Non-pigmented ciliary epithelial cell (primary cell): ENCODE results near the gene FNDC3A.
"Not testable (repeated sequence)": the region's sequence is repeated elsewhere in the genome, so short reads cannot be mapped to it uniquely, and the experiment has no call there.

ENCODE experiments used
- DNase-seq: peaks from one replicate; pipeline ENCODE4 v3.0.0-alpha.2; 2010; ENCODE audit warnings: low read depth

The FNDC3A gene

DNA sequence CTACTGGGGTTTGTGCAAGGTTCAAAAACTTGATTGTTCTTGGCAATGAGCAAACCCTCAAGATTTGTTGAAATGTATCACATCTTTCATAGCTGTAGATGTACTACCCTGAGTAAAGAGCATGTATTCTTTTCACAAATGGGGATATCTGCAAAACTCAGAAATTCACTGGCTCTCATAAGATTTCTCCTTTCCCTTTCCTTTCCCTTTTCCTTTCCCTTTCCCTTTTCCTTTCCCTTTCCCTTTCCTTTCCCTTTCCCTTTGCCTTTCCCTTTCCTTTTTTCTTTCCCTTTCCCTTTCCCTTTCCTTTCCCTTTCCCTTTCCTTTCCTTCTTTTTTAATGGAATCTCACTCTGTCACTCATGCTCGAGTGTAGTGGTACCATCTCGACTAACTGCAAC, 69.1 kb downstream of the FNDC3A start:
- no peak for DNase-seq

GRCh38 chr13:49046002-49046401, 70.3 kb downstream of the FNDC3A start:
- no peak for DNase-seq

DNA sequence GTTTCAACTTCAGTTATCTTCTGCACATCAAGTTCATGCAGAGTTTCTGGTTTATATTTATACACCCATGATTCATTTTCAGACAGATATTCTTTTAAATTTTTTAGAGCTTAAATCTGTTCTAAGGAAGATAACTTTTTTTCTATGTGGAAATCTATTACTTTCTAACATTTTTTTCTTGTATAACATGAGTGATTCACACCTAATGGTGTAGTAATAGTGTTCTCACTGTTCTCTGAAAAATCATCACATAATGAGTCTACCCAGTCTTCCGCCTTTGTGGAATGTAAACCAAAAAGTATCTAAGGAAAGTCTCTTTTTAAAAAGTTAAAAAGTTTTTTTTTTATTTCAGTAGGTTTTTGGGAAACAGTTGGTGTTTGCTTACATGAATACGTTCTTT, 70.8 kb downstream of the FNDC3A start:
- DNase-seq: no peak

GRCh38 chr13:49052813-49053212, 77.1 kb downstream of the FNDC3A start:
- DNase-seq: no peak

DNA sequence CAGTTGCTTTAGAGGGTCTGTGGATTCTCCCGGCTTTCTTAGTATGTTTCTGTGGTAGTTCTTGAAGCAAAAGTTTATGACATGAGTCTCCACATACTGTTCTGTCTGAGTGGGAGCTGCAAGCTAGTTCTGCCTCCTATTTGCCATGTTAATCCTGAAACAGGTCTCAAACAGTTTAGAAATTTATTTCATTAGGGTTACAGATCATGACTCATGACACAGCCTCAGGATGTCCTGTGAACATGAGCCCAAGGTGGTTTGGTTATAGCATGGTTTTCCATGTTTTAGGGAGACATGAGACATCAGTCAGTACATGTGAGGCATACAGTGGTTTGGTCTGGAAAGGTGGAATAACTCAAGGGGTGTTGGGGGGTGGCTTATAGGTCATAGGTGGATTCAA, 77.5 kb downstream of the FNDC3A start:
- DNase-seq: no peak

DNA sequence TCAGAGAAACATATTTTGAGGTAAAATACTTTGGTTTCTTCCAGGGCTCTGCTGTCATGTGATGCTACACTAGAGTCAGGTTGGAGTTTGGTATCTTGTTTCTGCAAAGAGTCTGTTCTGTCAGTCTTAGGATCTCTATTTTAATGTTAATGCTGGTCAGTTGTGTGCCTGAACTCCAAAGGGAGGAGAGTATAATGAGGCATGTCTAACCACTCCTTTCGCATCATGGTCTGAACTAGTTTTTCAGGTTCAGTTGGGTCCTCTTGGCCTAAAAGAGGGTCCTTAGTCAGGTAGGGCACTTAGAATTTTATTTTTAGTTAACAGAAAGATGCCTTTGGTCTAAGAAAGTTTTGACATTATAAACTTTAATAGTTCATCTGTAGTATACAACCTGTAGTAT, 78.2 kb downstream of the FNDC3A start:
- no peak for DNase-seq

DNA sequence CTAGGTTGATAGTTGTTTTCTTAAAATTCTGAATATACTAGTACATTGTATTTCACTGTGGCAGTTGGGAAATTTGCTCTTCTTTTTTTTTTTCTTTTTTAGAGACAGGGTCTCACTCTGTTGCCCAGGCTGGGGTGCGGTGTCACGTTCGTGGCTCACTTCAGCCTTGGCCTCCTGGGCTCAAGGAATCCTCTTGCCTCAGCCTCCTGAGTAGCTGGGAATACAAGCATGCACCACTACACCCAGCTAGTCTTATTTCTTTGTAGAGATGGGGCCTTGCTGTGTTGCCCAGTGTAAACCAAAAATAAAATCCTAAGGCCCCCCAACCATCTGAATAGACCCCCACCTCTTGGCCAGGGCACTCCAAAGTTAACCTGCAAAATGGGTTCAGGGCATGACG, 79.3 kb downstream of the FNDC3A start:
- no peak for DNase-seq

GRCh38 chr13:49057176-49057575, 81.5 kb downstream of the FNDC3A start:
- DNase-seq: no peak

- no peak for DNase-seq
Observed at GRCh38 chr13:49058761-49059160, 83.0 kb downstream of the FNDC3A start.

DNA sequence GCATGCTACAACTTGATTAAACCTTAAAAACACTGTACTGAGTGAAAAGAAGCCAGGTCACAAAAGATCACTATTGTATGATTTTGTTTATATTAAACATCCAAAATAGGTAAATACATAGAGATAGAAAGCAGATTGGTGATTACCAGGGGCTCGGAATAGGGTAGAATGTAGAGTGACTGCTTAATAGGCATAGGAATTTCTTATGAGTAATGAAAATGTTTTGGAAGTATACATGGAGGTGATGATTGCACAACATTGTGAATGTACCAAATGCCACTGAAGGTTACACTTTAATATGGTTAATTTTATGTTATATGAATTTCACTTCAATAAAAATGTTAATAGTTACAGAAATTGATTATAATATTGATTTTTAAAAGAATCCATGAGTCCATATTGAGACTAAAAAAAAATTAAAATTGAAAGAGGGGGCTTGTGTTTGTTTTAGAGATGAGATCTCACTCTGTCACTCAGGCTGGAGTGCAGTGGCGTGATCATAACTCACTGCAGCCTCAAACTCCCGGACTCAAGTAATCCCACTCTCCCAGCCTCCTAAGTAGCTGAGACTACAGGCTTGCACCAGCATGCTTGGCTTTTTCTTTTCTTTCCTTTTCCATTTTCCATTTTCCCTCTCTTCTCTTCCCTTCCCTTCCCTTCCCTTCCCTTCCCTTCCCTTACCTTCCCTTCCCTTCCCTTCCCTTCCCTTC, 85.1 kb downstream of the FNDC3A start:
- no peak for DNase-seq

DNA sequence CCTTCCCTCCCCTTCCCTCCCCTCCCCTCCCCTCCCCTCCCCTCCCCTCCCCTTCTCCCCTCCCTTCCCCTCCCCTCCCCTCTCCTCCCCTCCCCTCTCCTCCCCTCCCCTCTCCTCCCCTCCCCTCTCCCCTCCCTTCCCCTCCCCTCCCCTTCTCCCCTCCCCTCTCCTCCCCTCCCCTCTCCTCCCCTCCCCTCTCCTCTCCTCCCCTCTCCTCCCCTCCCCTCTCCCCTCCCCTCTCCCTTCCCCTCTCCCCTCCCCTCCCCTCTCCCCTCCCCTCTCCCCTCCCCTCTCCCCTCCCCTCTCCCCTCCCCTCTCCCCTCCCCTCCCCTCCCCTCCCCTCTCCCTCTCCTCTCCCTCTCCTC, 85.7 kb downstream of the FNDC3A start:
- not testable (repeated sequence) for DNase-seq

DNA sequence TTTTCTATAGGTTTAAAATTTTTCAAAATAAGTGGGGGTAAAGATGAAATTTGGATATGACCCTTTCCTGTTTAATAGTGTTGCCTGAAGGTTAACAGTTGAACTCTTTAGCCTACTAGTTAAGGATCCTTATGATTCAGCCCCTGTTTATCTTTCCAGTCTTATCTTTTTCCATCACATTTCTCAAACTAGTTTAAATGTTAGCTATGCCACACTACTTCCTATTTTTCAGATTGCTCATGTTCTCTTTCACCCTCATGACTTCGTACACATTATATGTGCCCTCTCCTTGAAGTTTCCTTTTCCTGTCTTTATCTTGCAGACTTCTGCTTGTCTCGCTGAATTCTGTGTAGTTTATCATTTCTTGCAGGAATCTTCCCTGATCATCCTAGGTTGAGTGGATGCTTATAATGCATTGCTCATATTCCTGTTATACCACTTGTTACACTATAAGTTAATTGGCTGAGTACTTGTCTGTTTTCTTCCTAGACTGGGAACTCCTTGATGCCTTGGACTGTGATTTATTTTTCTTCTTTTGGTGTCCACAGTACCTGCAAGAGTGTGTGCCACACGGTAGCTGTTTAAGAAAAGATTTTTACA, 86.7 kb downstream of the FNDC3A start:
- no peak for DNase-seq

DNA sequence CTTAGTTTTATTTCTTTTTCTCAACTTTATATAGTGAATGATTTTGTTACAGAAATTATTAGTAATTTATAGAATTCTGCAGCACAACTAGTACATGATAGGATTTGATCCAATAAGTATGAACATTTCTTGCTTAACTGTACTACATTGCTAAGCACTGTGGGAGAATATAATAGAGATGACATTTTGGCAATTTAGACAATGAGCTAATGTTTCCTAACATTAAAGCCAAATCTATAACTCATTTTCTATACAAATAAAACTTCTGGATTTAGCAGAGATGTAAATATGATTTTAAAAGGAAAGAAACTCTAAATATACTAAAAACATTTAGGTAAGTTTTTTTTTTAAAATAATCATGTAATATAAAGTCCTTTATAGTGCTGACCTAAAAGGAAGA, 87.3 kb downstream of the FNDC3A start:
- DNase-seq: no peak

- no peak for DNase-seq
Observed at GRCh38 chr13:49063497-49063896, 87.8 kb downstream of the FNDC3A start.

GRCh38 chr13:49064476-49064875, 88.8 kb downstream of the FNDC3A start:
- DNase-seq: no peak

- DNase-seq: no peak
Observed at GRCh38 chr13:49066856-49067255, 91.1 kb downstream of the FNDC3A start.

GRCh38 chr13:49068498-49068897, 92.8 kb downstream of the FNDC3A start:
- DNase-seq: not testable (repeated sequence)

DNA sequence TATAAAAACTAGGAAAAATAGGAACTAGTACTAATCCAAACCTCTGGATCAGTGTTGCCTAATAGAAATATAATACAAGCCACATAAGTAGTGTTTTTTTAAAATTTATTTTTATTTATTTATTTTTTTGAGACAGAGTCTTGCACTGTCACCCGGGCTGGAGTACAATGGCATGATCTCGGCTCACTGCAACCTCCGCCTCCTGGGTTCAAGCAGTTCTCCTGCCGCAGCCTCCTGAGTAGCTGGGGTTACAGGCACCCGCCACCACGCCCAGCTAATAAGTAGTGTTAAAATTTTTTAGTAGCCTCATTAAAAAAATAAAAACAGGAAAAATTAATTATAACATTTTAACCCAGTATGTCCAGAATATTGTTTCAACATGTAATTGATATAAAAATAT, 94.3 kb downstream of the FNDC3A start:
- DNase-seq: not testable (repeated sequence)

DNA sequence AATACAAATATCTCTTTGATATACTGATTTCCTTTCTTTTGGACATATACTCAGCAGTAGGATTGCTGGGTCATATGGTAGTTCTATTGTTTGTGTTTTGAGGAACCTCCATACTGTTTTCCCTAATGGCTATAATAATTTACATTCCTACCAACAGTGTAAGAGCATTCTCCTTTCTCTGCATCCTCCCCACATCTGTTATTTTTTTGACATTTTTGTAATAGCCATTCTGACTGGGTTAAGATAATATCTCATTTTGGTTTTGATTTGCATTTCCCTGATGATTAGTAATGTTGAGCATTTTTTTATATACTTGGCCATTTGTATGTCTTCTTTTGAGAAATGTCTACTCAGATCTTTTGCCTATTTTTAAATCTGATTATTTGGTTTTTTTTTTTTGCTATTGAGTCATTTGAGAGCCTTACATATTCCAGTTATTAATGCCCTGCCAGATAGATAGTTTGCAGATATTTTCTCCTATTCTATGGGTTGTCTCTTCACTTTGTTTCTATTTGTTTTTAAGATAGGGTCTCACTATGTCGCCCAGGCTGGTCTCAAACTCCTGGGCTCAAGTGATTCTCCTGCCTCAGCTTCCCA, 95.7 kb downstream of the FNDC3A start:
- DNase-seq: no peak

DNA sequence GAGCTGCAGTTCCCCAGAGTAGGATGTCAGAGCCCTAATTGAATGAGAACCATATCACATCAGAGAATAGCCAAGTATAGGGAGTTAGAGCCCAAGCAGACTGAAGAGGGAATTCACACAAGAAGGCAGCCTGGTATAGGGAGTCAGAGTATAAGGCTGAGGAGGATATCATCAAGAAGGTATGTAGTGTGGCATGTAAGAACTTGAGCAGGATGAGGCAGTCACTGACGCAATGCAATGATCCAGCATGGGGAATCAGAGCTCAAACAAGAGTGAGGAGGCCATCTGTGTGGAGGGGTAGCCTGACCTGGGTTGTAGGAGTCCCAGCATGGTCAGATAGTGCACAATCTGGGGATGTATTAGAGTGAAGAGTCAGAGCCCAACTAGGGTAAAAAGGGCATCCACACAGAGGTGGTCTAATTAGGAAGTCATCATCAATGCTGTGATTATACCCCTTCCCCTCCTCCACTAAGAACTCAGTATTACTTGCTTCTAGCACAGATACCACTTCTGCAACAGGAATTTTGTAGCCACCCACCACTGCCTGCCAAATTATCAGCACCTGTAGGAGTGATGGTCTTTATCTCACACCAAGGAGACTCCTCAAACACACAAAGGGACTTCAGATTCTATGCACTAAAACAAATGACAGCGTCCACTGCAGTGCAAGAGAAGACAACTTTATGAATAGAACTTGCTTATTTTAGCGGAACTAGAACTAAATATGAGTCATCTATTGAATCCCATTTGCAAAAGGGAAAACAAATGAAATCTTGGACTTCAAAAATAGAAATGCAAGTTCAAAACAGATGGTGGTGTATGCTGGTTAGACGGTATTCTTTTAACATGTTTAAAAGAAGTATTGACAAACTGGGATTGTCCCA, 107.2 kb downstream of the FNDC3A start:
- peak; percentile 88 for DNase-seq

GRCh38 chr13:49084961-49085360, 109.2 kb downstream of the FNDC3A start:
- no peak for DNase-seq

DNA sequence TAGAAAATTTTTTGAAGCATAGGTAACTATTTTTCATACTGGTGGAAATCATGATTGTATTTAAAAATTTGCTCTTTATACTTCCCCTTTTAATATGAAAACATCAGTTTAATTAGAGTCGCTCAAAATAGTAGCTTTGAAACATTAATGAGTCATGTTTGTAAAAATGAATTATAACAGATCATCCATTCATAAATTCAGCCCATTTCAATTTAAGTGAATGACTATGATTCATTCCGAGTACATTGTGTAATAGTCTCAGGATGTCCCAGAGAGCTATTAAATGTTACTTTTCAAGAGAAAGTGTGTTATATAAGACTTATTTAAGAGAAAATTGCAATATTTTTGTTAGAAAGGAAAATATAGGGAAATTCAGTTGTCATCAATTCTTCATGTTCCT, 111.0 kb downstream of the FNDC3A start:
- peak; percentile 48 for DNase-seq

GRCh38 chr13:49093376-49093775, 117.7 kb downstream of the FNDC3A start:
- no peak for DNase-seq
